ENCODE measurements around the gene AZIN2.
"Not testable (repeated sequence)": the region's sequence is repeated elsewhere in the genome, so short reads cannot be mapped to it uniquely, and the experiment has no call there.

The AZIN2 gene

GRCh38 chr1:33057095-33057494, 23.9 kb upstream of the AZIN2 start:
- DNase-seq (ENCODE audit: low read depth in 3 of 3), result no peak

- DNase-seq (ENCODE audit: low read depth in 3 of 3), result no peak
Observed at GRCh38 chr1:33060579-33061083, 20.3 kb upstream of the AZIN2 start.

- DNase-seq (ENCODE audit: low read depth in 3 of 3), result no peak
Observed at GRCh38 chr1:33061834-33062233, 19.1 kb upstream of the AZIN2 start.

GRCh38 chr1:33064284-33064683, 16.7 kb upstream of the AZIN2 start:
- not testable (repeated sequence) for DNase-seq (ENCODE audit: low read depth in 3 of 3)

- DNase-seq (ENCODE audit: low read depth in 3 of 3), result no peak
Observed at GRCh38 chr1:33065301-33065700, 15.7 kb upstream of the AZIN2 start.

GRCh38 chr1:33066477-33066876, 14.5 kb upstream of the AZIN2 start:
- DNase-seq (ENCODE audit: low read depth in 3 of 3), result not testable (repeated sequence)

GRCh38 chr1:33068108-33068507, 12.8 kb upstream of the AZIN2 start:
- DNase-seq (ENCODE audit: low read depth in 3 of 3), result not testable (repeated sequence)

GRCh38 chr1:33070628-33071027, 10.3 kb upstream of the AZIN2 start:
- no peak for DNase-seq (ENCODE audit: low read depth in 3 of 3)

GRCh38 chr1:33072707-33073106, 8.2 kb upstream of the AZIN2 start:
- DNase-seq (ENCODE audit: low read depth in 3 of 3), result no peak

- DNase-seq (ENCODE audit: low read depth in 3 of 3), result no peak
Observed at GRCh38 chr1:33074193-33074945, 6.6 kb upstream of the AZIN2 start.

GRCh38 chr1:33078030-33078591, 2.8 kb upstream of the AZIN2 start:
- no peak for DNase-seq (ENCODE audit: low read depth in 3 of 3)

GRCh38 chr1:33080373-33080772, 580 bp upstream of the AZIN2 start:
- DNase-seq (ENCODE audit: low read depth in 3 of 3), result no peak

GRCh38 chr1:33081554-33082305, 777 bp downstream of the AZIN2 start:
- DNase-seq (ENCODE audit: low read depth in 3 of 3), result no peak

- DNase-seq (ENCODE audit: low read depth in 3 of 3), result no peak
Observed at GRCh38 chr1:33082575-33083108, 1.7 kb downstream of the AZIN2 start.

GRCh38 chr1:33085332-33085731, 4.4 kb downstream of the AZIN2 start:
- DNase-seq (ENCODE audit: low read depth in 3 of 3), result no peak

GRCh38 chr1:33086384-33086850, 5.5 kb downstream of the AZIN2 start:
- DNase-seq (ENCODE audit: low read depth in 3 of 3), result no peak

- no peak for DNase-seq (ENCODE audit: low read depth in 3 of 3)
Observed at GRCh38 chr1:33087677-33088076, 6.7 kb downstream of the AZIN2 start.

- DNase-seq (ENCODE audit: low read depth in 3 of 3), result no peak
Observed at GRCh38 chr1:33088119-33088906, 7.4 kb downstream of the AZIN2 start.

GRCh38 chr1:33089457-33089856, 8.5 kb downstream of the AZIN2 start:
- DNase-seq (ENCODE audit: low read depth in 3 of 3), result no peak

- no peak for DNase-seq (ENCODE audit: low read depth in 3 of 3)
Observed at GRCh38 chr1:33092438-33092837, 11.5 kb downstream of the AZIN2 start.

- DNase-seq (ENCODE audit: low read depth in 3 of 3), result no peak
Observed at GRCh38 chr1:33093004-33093403, 12.1 kb downstream of the AZIN2 start.
